MM.1S (cell line): ENCODE results near the gene DZANK1.

Source experiments
- CTCF ChIP-seq: fragments of 300-600 bp; sonication (generic); IDR thresholded peaks from 2 replicates; pipeline ENCODE4 v1.5.1; 2016; ENCODE audit warnings: antibody characterized with exemption, low read length, mixed read lengths
- EZH2phosphoT487 ChIP-seq: fragments of 300-600 bp; sonication (generic); IDR thresholded peaks from 2 replicates; pipeline ENCODE4 v1.6.1; 2018; ENCODE audit warnings: antibody characterized with exemption, low read length

GRCh38 chr20:18496740-18497592, 30.1 kb upstream of the DZANK1 start, which contains the start of gene RBBP9:
- TF ChIP-seq CTCF (no peak), EZH2phosphoT487 (no peak)
